Kidney glomerular epithelial cell (primary cell): Measurements from ENCODE around the gene NRF1.
A peak's percentile ranks its signal among the peaks of the same experiment; 100 is the strongest.

Source experiments
- DNase-seq: peaks from one replicate; lab custom pipeline; 2025; lab: John Stamatoyannopoulos, UW

NRF1 gene

DNA sequence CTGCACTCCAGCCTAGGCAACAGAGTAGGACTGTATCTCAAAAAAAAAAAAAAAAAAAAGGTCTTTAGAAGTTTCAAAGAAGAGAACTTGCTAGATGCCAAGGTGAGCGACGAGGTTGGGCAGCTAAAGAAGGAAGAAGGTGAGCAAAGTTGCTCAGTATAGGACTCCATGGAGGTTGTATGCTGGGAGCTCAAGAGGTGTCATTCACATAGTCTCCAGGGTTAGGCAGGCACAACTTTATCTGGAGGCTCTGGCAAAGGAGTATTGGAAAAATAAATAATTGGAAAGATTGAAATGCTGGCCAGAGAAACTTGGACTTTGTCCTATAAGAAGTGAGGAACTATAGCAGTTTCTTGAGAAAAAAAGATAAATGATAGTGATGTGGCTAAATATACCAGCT lies 74.5 kb downstream of the NRF1 start:
- DNase-seq, result no peak

DNA sequence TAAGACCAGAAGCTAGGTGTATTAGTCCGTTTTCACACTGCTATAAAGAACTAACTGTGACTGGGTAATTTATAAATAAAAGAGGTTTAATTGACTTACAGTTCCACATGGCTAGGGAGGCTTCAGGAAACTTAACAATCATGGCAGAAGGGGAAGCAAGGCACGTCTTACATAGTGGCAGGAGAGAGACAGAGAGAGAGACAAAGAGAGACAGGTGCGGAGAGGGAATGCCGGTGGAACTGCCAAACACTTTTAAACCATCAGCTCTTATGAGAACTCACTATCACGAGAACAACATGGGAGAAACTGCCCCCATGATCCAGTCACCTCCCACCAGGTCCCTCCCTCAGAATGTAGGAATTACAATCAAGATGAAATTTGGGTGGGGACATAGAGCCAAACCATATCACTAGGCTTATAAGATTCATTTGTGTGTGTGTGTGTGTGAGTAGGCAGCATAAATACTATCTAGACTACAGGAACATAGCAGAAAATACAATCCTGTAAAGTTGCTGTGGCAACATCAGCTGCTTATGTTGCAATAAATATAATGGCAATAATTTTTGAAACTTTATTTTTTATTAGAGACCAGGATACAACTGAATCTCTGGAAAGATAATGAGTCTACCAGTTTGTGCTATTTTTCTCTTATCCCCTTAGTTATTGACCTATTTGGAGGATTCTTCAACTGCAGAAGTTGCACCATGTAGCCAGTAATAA lies 77.1 kb downstream of the NRF1 start:
- no peak for DNase-seq

DNA sequence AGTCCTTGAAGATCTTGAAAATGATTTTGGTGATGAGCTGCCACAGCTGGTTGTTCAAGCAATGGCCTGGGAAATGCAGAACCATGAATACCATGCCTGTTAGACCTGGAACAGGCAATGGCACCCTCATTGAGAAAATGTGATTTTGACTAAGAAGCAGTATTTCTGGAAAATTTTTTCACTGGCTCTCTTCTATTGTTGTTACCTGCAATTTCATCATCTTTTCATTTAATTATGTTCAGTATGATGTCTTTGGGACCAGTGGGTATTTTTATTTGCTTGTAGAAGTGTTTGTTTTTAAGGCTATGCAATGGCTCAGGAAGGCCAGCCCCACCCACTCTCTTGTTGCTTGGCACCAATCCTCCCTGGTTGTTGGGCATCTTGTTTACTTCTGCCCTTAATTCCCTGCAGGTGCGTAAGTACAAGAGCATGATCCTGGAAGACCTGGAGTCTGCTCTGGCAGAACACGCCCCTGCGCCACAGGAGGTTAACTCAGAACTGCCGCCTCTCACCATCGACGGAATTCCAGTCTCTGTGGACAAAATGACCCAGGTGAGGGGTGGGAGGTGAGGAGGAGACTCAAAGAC lies 78.6 kb downstream of the NRF1 start:
- DNase-seq, result no peak

DNA sequence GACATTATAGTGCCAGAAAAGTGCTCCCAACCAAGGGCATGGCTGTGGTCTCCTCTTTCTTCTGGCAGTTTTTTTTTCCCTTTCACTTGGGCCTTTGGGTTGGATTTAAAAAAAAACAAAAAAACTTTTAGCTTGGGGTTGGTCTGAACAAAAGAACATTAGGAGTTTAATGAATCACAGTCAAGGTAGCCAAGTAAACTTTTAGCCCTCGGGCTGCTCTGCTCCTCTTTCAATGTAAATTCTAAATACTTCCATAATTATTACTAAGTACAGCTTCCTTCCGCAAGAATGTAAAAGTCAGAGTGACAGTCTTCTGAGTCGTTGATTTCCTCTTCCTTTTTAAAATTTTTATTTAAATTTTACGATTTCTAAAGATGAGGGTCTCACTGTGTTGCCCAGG lies 79.2 kb downstream of the NRF1 start:
- DNase-seq, result no peak

DNA sequence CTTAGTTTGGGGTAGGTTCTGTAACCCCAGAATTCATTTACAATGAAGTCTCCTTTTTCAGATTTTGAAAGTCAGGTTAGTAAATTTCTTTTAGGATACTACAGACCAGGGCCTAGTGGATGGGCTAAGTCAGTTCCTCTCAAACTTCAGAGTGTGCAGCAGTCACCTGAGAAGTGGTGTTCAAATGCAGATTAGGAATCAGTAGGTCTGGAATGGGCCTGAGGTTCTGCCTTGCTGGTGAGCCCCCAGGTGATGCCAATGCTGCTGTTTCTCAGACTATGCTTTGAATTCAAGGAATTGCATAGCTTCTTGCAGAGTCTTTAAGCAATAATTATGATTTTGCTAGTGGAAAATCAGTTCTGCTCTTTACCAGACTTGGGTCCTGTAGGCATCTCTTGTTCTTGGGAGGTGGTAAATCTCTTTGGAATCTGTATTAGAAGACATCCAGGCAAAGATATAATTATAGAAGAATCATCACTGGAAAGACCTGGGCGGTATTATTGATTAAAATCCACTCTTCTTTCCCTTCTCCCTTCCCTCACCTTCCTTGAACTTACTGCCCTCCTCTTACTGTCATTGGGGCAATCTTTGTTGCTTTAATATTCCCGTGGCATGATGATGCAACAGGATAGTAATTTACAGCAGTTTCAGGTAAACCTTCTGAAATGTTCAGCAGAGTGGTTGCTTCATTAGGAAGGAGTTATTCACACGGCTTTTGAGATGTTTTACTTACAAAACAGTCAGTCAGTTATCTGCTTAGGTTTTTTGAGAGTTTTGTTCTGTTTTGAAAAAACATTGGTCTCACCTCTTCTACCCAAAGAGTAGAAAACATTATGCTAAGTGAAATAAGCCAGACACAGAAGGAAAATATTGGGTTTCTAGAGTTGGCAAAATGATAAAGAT lies 87.2 kb downstream of the NRF1 start:
- DNase-seq, result peak; percentile 16

DNA sequence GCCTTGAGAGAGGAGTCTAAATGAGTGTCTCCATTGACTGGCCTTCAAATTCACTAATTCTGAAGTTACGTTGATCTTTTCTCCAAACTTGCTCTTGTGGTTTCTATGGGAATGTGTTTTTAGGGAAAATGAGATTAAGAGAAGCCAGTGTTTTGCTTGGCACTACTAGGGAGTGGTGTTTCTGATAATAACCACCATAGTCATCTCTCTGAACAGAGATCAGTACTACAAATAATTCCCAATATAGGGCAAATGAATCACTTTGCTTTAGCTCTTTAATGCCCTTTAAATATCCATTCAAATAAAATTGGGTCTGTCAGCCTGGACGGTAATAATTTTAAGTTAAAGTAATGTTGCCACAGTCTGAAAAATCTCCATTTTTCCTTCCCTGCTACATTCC lies 90.8 kb downstream of the NRF1 start:
- DNase-seq, result no peak

DNA sequence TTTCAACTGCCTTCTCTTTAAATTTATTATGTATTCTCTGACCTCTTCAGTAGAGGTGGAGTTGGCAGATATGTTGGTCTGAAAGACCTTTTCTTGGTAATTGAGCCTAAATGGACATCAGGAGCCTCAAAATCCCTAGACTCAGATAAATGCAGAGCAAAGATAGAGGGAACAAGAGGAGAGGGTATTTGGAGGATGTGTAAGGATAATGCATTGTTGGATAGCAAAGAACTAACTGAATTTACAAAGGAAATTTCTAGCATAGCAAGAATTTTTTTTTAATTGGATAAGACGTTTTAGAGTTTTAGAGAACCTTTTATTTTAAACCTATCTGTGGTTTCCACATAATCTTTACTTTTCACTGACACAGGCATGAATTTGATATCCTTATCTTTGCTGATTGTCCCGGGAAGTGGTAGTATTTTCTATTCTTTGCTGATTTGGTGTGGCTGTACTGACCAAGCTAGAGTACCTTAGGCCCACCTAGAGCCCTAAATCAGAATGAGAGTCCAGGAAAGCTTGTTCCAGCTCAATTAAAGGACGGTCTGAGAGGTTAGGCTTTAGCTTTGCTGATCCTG lies 91.3 kb downstream of the NRF1 start:
- DNase-seq, result no peak

DNA sequence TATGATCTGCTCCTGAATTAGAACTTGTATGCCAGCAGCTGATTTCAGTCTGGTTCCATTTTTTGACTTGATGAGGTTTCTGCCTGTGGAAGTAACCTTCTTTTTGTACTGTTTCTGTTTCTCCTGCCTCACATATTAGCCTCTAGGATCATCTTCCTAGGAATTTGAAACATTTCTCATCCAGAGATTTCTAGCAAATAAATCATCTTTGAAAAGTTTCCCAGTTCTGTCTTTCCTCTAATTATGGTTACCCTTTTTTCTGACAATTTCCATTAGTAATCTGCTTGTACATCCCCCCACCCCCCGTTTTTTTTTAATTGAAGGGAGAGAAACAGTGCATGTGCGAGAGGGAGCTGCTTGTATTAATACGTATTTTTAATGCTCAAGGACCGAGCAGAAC lies 92.2 kb downstream of the NRF1 start:
- DNase-seq, result no peak

DNA sequence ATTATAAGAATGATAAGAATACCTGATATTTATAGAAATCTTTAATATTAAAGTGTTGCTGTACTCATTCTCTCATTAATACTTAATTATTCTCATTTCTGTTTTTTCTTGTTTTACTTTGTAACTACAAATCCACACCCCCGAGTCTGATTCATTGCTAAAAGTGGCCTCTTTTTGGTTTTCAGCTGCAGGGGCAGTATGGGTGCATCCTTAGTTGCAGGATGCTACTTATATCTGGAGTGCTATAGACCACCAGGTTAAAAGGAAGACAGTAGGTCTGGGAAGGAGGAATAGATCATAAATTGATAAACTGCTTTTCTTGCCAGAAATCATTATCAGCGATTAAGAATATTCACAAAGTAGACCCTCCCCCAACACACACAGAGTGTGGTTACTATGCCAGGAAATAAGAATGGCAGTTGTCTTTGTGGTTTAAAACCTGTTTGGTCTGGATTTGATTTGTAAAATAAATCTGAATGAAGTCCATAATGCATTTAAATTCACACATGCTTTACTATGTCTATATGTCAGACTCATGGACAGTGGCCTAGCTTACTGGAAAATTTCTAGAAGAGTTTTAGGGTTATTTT lies 96.5 kb downstream of the NRF1 start:
- DNase-seq, result no peak

DNA sequence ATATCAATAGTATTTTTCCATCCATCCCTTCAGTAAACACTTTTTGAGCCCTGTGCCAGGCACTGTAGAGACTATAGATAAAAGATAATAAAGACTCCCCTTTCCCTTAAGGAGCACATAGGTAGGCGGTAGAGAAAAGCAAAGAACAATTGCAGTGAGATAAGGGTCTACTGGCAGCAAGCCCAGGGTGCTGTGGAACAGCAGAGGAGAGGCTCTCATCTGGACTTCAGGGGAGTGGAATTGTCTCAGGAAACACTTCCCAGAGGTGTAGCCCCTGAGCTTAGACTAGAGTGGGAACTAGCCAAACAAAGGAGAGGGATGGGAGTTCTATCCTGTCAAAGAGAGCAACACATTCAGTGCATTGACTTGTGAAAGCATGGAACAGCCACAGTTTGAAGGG lies 102.0 kb downstream of the NRF1 start:
- no peak for DNase-seq

DNA sequence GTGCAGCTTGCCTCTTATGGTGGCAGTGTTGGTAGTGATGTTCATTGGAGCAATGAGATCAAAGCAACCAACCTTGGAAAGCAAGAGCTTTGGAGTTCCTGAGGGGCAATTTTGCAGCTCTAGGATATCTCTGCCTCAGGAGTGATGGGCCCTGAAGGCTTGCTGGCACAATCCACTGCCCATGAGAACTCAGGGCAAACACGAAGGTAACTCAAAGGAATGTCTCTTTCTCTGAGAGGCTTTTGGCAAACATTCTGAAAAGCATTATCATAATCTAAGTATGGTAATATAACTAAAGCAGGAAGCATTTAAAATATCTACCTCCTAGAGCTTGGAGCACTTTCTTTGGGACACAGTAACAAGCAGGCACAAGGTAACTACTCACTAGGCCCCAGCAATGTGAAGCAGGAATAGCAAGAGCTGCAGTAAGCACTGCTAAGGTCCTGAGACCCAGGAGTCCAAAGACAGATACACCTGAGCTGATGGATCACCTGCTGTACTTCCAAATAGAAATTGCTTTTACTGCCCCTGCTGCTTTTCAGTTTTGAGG lies 103.1 kb downstream of the NRF1 start:
- DNase-seq, result no peak

DNA sequence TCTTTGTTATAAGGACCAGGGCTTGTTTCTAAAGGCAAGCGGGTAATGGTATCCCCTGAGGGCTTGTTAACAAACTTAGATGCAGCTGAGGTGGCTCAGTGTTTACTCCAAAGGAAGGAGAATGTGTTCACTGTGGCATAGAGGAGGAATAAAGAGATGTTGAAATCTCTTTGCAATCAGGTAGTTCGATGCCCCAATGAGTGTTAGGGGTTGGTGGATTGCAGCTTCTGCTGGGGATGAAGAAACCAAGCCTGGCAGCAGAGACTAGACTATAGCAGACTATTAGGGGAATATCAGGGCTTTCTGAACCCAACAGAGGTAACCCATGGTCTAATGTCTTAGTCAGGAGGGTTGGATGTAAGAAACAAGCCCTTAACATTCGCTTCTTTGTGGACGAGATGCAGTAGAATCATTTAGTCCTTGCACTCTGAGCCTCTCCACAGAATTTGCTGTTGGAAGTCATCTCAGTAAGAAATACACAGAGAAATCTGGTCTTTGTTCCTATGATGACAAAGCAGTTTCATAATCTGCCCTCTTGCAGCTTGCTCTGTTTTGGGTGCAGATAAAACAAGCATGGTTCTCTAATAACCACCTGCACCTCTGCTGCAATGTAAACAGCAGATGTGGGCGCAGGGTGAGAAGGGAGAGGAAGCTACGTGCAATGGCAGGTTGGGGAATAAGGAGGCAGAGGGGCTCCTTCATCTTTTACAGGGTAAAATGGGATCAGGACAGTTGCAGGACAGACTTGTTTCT lies 108.6 kb downstream of the NRF1 start:
- no peak for DNase-seq

DNA sequence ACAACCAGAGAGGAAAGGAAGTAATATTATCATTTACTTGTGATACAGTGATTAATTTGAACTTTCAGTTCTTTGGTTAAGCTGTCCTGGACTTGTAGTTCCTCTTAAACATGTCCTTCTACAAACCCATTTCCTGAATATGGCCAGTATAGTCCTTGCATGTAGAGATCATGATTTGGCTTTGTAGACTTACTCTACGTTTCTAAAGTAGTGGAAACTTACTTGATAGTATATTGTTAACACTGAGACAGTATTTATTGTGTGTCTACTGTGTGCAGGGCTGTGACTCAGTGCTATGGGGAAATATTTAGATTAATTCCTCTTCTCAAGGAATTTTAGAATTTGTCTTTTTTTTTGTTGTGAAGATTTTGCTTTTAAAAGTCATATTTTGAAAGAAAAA lies 109.5 kb downstream of the NRF1 start:
- DNase-seq, result no peak

DNA sequence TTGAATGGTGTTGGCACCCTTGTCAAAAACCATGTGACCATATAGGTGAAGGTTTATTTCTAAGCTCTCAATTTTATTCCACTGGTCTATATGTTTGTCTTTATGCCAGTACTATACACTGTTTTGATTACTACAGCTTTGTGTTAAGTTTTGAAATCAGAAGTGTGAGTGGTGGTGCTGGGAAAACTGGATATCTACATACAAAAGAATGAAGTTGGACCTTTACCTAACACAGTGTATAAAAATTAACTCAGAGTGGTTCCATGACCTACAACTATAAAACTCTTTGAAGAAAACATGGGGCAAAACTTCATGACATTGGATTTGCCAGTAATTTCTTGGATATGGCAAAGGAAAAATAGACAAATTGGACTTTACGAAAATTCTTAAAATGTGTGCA lies 112.2 kb downstream of the NRF1 start:
- no peak for DNase-seq

DNA sequence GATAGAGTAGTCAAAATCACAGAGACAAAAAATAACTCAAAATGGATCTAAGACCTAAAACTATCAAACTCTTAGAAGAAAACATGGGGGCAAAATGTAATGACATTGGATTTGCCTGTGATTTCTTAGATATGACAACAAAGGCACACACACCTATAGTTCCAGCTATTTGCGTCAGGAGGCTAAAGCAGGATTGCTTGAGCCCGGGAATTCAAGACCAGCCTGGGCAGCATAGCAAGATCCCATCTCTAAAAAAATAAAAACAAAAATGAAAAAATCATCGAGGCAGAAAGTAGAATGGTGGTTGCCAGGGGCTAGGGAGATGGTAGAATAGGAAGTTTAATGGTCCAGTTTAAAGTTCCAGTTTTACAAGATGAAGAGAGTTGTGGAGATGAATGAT lies 113.3 kb downstream of the NRF1 start:
- DNase-seq, result no peak

DNA sequence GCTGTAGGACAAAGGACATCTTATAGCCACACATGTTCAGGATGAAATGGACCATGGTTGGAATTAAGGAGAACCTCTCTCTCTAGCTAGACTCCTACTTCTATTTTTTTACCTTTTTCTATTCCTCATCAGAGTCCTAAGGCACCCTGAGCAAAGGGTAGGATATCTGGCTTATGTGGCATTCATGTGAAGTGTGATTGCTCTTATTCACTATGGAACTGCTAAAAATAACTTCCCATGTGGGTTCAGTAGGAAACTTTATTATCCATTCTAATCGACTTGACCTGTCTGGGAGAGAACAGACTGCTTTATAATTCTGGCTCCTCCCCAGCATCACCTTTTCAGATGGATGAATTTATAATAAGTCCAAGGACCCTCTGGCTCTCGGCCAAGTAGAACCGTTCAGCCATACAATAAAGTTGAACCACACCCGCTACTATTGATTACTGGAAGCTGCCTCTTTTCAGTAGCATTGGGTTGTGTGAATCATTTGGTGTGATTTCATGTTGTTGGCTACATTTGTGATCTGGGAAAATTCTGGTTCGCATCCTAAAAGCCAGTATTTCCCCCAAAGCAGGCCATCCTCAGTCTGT lies 117.5 kb downstream of the NRF1 start:
- DNase-seq, result no peak

DNA sequence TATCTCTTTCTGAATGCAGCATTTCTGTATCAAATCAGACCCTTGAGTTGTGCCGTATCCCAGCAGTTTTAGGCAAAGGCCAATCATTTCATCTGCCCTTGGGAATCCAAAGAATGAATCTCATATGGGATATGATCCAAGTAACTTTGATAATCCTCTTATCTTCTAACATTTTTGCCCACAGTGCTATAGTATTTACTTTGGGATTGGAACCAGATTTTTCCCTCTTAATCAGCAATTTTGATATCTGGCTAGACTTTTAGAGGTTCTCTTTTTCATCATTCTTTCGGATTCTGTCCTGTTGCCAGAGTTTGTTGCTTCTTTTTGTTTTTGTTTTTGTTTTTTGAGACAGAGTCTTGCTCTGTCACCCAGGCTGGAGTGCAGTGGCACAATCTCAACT lies 118.0 kb downstream of the NRF1 start:
- no peak for DNase-seq

DNA sequence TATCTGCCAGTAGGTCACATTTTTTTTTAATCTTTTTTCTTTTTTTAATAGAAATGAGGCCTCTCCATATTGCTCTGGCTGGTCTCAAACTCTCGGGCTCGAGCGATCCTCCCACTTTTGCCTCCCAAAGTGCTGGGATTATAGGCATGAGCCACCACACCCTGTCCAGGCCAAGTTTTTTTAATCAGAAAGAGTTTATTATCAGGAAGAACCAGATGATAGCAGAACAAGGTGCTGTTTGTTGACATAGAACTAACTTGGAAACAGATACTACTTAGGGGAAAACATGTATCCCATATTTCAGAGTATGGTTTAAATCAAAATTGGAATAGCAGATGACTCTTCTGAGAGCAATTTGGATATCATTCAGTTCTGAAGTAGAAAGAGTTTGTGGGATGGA lies 118.6 kb downstream of the NRF1 start:
- no peak for DNase-seq

DNA sequence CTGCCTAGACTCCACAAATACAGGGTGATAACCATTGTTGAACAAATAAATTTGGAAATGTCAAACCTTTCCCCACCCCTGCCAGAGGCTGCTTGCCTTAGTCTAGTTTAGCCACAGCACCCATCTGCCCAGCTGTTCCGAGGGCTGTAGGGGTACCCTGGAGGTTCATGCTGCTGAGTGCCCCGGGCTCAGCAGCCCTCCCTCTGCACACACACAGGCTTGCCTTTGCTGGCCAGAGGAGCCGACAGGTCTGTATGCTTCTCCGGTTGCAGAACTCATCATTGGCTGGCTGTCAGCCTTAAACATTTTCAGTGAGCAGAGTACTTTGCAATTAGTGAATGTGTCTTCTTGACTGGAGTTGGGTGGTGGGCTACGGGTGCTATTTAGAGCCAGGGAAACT lies 122.9 kb downstream of the NRF1 start:
- no peak for DNase-seq

DNA sequence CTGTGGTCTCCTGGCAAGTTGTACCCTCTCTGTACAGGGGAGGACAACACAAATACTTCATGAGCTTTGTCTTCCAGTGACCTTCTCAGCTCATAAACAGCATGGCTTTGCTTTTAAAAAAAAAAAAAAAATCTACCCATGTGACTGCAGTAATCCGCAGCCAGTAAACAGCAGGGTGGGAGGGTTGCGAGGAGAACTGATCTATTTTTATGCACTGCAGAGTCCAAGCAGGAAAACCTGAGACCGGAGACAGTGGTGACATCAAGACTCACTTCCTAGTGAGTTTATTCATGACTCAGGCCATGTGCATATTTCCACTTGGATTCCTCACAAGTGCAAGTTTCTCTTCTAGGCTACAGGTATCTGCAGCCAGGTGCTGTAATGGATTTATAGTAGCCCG lies 127.9 kb downstream of the NRF1 start:
- peak; percentile 34 for DNase-seq
